Peyer's patch (tissue), 4 donors: Measurements from ENCODE around the gene NOSTRIN.

Experiments used
- CTCF ChIP-seq, 6 experiments: fragments of 450-650 bp in 4 of 6; fragments of 200-600 bp in 2 of 6; sonication (generic) in 1 of 6; IDR thresholded peaks; one replicate each; pipeline ENCODE4 v1.5.1; 2017 to 2019; ENCODE audit warnings: antibody characterized with exemption in 6 of 6, mild to moderate bottlenecking in 3 of 6, moderate library complexity in 1 of 6
- POLR2A ChIP-seq, 2 donors: fragments of 450-650 bp; IDR thresholded peaks; one replicate each; pipeline ENCODE4 v1.5.1; 2017; ENCODE audit warnings: antibody characterized with exemption in 2 of 2, mild to moderate bottlenecking in 2 of 2, moderate library complexity in 2 of 2

DNA sequence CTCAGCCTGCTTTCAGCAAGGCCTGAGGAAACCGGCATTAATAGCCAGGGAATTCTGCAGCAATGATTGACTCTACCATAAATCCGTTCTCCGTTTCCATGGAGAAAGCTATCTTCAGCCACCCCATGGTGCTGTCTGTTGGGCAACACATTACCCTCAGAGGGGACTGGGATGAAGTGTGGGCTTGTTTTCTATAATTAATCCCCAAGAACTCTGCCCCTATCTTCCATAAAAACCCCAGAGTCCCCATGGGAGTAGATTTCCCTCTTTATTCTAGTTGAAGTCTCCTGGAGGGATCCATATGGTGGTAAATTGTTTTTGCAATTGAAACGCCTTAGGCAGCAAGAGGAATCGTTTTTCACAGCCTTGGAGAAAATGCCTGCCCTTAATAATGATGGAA, 107.9 kb downstream of the NOSTRIN start:
- TF ChIP-seq POLR2A (IDR thresholded peaks at IDR 0.05) (no peak), CTCF (IDR thresholded peaks at IDR 0.05) (no peak)
